Nephron (organoid): ENCODE results near the gene KCNN3.

ENCODE experiments used
- H3K27ac Mint-ChIP-seq, 3 experiments: 2 replicates each; pipeline ENCODE4 v1.8.0; 2020; ENCODE audit warnings: mixed read lengths in 3 of 3, mild to moderate bottlenecking in 2 of 3, moderate library complexity in 1 of 3
- H3K27me3 Mint-ChIP-seq: 2 replicates; pipeline ENCODE4 v1.8.0; 2021; ENCODE audit warnings: low read depth, mild to moderate bottlenecking, moderate library complexity, mixed read lengths
- H3K36me3 Mint-ChIP-seq: 2 replicates; pipeline ENCODE4 v1.8.0; 2020; ENCODE audit warnings: low read depth, mixed read lengths
- H3K4me1 Mint-ChIP-seq: 2 replicates; pipeline ENCODE4 v1.8.0; 2020; ENCODE audit warnings: mixed read lengths
- H3K4me3 Mint-ChIP-seq, 3 experiments: 2 replicates each; pipeline ENCODE4 v1.8.0; 2020; ENCODE audit warnings: mild to moderate bottlenecking in 3 of 3, mixed read lengths in 3 of 3, moderate library complexity in 2 of 3
- H3K9me3 Mint-ChIP-seq: 2 replicates; pipeline ENCODE4 v1.8.0; 2020; ENCODE audit warnings: mixed read lengths
- TF ChIP-seq, protein P1 (sequence below), 3 experiments: fragments of 200-600 bp; sonication (generic); IDR thresholded peaks; one replicate each; pipeline ENCODE4 v1.5.0; 2021; ENCODE audit warnings: antibody characterized with exemption in 3 of 3; ENCODE audit not compliant: unreplicated experiment in 3 of 3

KCNN3 gene

GRCh38 chr1:154797175-154797574 lies 72.9 kb downstream of the KCNN3 start:
- Mint-ChIP-seq H3K4me3 (no peak overlapping the region), H3K27ac (no peak overlapping the region), H3K4me1 (peaks cover 33% of the 10 kb centered on the region), H3K36me3 (no peaks in the 10 kb centered on the region), H3K27me3 (peaks cover 10% of the 10 kb centered on the region), H3K9me3 (no peaks in the 10 kb centered on the region)
- TF ChIP-seq, protein P1, sequence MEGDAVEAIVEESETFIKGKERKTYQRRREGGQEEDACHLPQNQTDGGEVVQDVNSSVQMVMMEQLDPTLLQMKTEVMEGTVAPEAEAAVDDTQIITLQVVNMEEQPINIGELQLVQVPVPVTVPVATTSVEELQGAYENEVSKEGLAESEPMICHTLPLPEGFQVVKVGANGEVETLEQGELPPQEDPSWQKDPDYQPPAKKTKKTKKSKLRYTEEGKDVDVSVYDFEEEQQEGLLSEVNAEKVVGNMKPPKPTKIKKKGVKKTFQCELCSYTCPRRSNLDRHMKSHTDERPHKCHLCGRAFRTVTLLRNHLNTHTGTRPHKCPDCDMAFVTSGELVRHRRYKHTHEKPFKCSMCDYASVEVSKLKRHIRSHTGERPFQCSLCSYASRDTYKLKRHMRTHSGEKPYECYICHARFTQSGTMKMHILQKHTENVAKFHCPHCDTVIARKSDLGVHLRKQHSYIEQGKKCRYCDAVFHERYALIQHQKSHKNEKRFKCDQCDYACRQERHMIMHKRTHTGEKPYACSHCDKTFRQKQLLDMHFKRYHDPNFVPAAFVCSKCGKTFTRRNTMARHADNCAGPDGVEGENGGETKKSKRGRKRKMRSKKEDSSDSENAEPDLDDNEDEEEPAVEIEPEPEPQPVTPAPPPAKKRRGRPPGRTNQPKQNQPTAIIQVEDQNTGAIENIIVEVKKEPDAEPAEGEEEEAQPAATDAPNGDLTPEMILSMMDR (IDR thresholded peaks at IDR 0.05; ENCODE audit: unreplicated experiment in 3 of 3), result no peak

GRCh38 chr1:154796303-154796892 lies 73.7 kb downstream of the KCNN3 start:
- TF ChIP-seq, protein P1 (IDR thresholded peaks at IDR 0.05; ENCODE audit: unreplicated experiment in 3 of 3), result no peak
- no peaks in the 10 kb centered on the region for H3K36me3 Mint-ChIP-seq
- peak overlapping the region in 2 of 3 experiments; percentile 20 to 37 for H3K27ac Mint-ChIP-seq
- peaks cover 33% of the 10 kb centered on the region for H3K4me1 Mint-ChIP-seq
- H3K9me3 Mint-ChIP-seq, result no peaks in the 10 kb centered on the region
- H3K27me3 Mint-ChIP-seq, result peaks cover 16% of the 10 kb centered on the region
- H3K4me3 Mint-ChIP-seq, result no peak overlapping the region

GRCh38 chr1:154794608-154795007 lies 75.5 kb downstream of the KCNN3 start:
- Mint-ChIP-seq H3K4me1 (peaks cover 37% of the 10 kb centered on the region), H3K27me3 (peaks cover 24% of the 10 kb centered on the region), H3K4me3 (no peak overlapping the region), H3K27ac (no peak overlapping the region), H3K9me3 (no peaks in the 10 kb centered on the region), H3K36me3 (no peaks in the 10 kb centered on the region)
- TF ChIP-seq, protein P1 (IDR thresholded peaks at IDR 0.05; ENCODE audit: unreplicated experiment in 3 of 3), result no peak

- TF ChIP-seq, protein P1 (IDR thresholded peaks at IDR 0.05; ENCODE audit: unreplicated experiment in 3 of 3), result no peak
- Mint-ChIP-seq H3K27me3 (peaks cover 26% of the 10 kb centered on the region), H3K4me3 (no peak overlapping the region), H3K9me3 (no peaks in the 10 kb centered on the region), H3K36me3 (no peaks in the 10 kb centered on the region), H3K4me1 (peaks cover 45% of the 10 kb centered on the region), H3K27ac (no peak overlapping the region)
Measured at GRCh38 chr1:154793685-154794084, 76.4 kb downstream of the KCNN3 start.

DNA sequence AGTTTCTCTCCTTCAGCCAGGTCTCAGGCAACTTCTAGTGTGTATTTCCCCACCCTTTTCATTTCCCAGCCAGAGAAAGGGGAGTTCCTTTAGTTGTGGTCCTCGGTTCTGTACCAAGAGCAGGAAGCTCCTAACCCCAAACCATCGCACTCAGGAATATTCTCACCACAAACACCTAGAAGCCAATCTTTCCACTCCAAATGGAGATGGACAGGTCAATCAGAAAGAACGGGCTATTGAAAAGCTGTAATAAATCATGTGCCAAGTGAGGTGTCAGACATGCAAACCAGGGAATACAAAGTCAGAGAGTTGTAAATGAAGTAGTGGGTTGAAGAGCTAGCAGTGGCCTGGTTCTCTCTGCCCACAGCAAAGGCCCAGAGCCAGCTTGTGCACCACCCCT lies 77.2 kb downstream of the KCNN3 start:
- no peaks in the 10 kb centered on the region for H3K9me3 Mint-ChIP-seq
- peaks cover 47% of the 10 kb centered on the region for H3K4me1 Mint-ChIP-seq
- no peaks in the 10 kb centered on the region for H3K36me3 Mint-ChIP-seq
- peaks cover 26% of the 10 kb centered on the region for H3K27me3 Mint-ChIP-seq
- no peak overlapping the region for H3K4me3 Mint-ChIP-seq
- TF ChIP-seq, protein P1 (IDR thresholded peaks at IDR 0.05; ENCODE audit: unreplicated experiment in 3 of 3), result no peak
- no peak overlapping the region for H3K27ac Mint-ChIP-seq
